Fibroblast of villous mesenchyme (primary cell): ENCODE measurements around the gene PGGHG. TPM values are rescaled to one million over a fixed set of nuclear protein-coding genes. Genes with fewer than 3 reads are reported as not detected.
A peak's percentile ranks its signal among the peaks of the same experiment; 100 is the strongest.
"Not testable (repeated sequence)": the region's sequence is repeated elsewhere in the genome, so short reads cannot be mapped to it uniquely, and the experiment has no call there.

Experiments
- DNase-seq: peaks from one replicate; pipeline ENCODE4 v3.0.0-alpha.2; 2010; ENCODE audit warnings: low read depth
- H3K4me3 ChIP-seq: 2 replicates; pipeline ENCODE4 v1.5.1; 2011; ENCODE audit warnings: low read depth, mild to moderate bottlenecking, low read length
- CTCF ChIP-seq: IDR thresholded peaks from 2 replicates; pipeline ENCODE4 v1.5.1; 2012; ENCODE audit warnings: low read depth, mild to moderate bottlenecking, low read length; ENCODE audit not compliant: insufficient read depth
- total RNA-seq: library from RNA; depleted of rRNA; stranded (reverse); fragments of >200 nt; gene quantifications from 2 replicates; pipeline ENCODE4 v1.2.3, GENCODE V29; 2012

Gene PGGHG
- total RNA-seq, 1 donor = 7.8 TPM

GRCh38 chr11:313787-314553 lies 25.0 kb downstream of the PGGHG start, which contains the start of gene IFITM1:
Gene IFITM1 (plus strand): TSS chr11:314040. CDS start chr11:314171, 131 bp downstream.
- peak; percentile 96 for DNase-seq
- peak within 1 kb of the TSS; percentile 79 for H3K4me3 ChIP-seq
- TF ChIP-seq CTCF = no peak

GRCh38 chr11:314554-314875 lies 25.6 kb downstream of the PGGHG start:
- peak overlapping the region; percentile 79 for H3K4me3 ChIP-seq

GRCh38 chr11:315051-315481 lies 26.1 kb downstream of the PGGHG start:
- no peak for TF ChIP-seq CTCF
- DNase-seq = peak; percentile 12
- H3K4me3 ChIP-seq = peak overlapping the region; percentile 79

More at GRCh38 chr11:314554-314875, 25.6 kb downstream of the PGGHG start:
- not testable (repeated sequence) for DNase-seq

- TF ChIP-seq CTCF = no peak
- DNase-seq = peak; percentile 5
- H3K4me3 ChIP-seq = peak overlapping the region; percentile 79
Observed at GRCh38 chr11:315516-315994, 26.6 kb downstream of the PGGHG start.

- DNase-seq = peak; percentile 33
- H3K4me3 ChIP-seq = peak overlapping the region; percentile 79
- no peak for TF ChIP-seq CTCF
Observed at GRCh38 chr11:316031-316701, 27.2 kb downstream of the PGGHG start.

GRCh38 chr11:316891-317301 lies 28.0 kb downstream of the PGGHG start:
- TF ChIP-seq CTCF = no peak
- H3K4me3 ChIP-seq = peak overlapping the region; percentile 79
- DNase-seq = no peak

- DNase-seq = peak; percentile 17
- peak overlapping the region; percentile 79 for H3K4me3 ChIP-seq
Observed at GRCh38 chr11:317668-318404, 28.9 kb downstream of the PGGHG start.

- not testable (repeated sequence) for DNase-seq
- peak overlapping the region; percentile 57 for H3K4me3 ChIP-seq
Observed at GRCh38 chr11:318405-319120, 29.6 kb downstream of the PGGHG start.

GRCh38 chr11:319121-319887 lies 30.4 kb downstream of the PGGHG start:
- DNase-seq = peak; percentile 34
- H3K4me3 ChIP-seq = peak overlapping the region; percentile 70

GRCh38 chr11:319888-320273 lies 31.0 kb downstream of the PGGHG start:
- H3K4me3 ChIP-seq = peak overlapping the region; percentile 70
- DNase-seq = peak; percentile 15
